B cell (primary cell): ENCODE measurements around the gene RCN1. TPM values are rescaled to one million over a fixed set of nuclear protein-coding genes. Genes with fewer than 3 reads are reported as not detected.

Source experiments
- ATAC-seq: fragments of 200-7000 bp; cut with Tn5 transposase; one replicate; pipeline ENCODE4 v1.10.0; 2021; ENCODE audit warnings: low read depth, mild to moderate bottlenecking, moderate number of reproducible peaks, moderate library complexity
- CTCF ChIA-PET: fragments of 350-600 bp; sonication (Branson Sonifier 250); formaldehyde crosslinking; loops from one replicate; lab custom pipeline; 2021; ENCODE audit warnings: antibody characterized with exemption, inconsistent platforms; lab: Charles Lee
- POLR2A ChIA-PET: fragments of 350-600 bp; sonication (Branson Sonifier 250); formaldehyde crosslinking; loops from one replicate; lab custom pipeline; 2021; ENCODE audit warnings: antibody characterized with exemption; lab: Charles Lee
- DNase-seq: peaks from one replicate; pipeline ENCODE4 v3.0.0; 2013
- H2AFZ ChIP-seq: 2 replicates; pipeline ENCODE4 v1.6.1; 2012; ENCODE audit warnings: mild to moderate bottlenecking, low read depth, low read length; ENCODE audit not compliant: insufficient read depth, poor library complexity, severe bottlenecking
- H3K27ac ChIP-seq, 2 donors: 1 replicate in 1 of 2; 2 replicates in 1 of 2; pipeline ENCODE4 v1.5.1; 2012 to 2013; ENCODE audit warnings: low read length in 2 of 2, mild to moderate bottlenecking in 2 of 2, moderate library complexity in 1 of 2
- H3K27me3 ChIP-seq, 4 experiments: fragments of 200-600 bp in 1 of 4; sonication (generic) in 1 of 4; replicated peaks in 1 of 4; 1 replicate in 2 of 4; 2 replicates in 2 of 4; pipeline versions ENCODE4 v1.6.1 to v1.7.0; 2013 to 2016; ENCODE audit warnings: low read length in 3 of 4, mild to moderate bottlenecking in 2 of 4, mixed read lengths in 1 of 4, moderate library complexity in 1 of 4; ENCODE audit not compliant: insufficient read depth in 4 of 4, control insufficient read depth in 3 of 4; ENCODE audit errors: control extremely low read depth in 1 of 4
- H3K36me3 ChIP-seq, 2 experiments: replicated peaks in 1 of 2; 1 replicate in 1 of 2; 2 replicates in 1 of 2; pipeline versions ENCODE4 v1.6.1 to v1.7.1; 2013; ENCODE audit warnings: low read length in 1 of 2; ENCODE audit not compliant: insufficient read depth in 2 of 2, control insufficient read depth in 1 of 2; ENCODE audit errors: control extremely low read depth in 1 of 2, extremely low read depth in 1 of 2
- H3K4me1 ChIP-seq, 2 donors: fragments of 200-600 bp in 1 of 2; sonication (generic) in 1 of 2; 1 replicate in 1 of 2; 2 replicates in 1 of 2; pipeline versions ENCODE4 v1.5.1 to v1.6.1; 2013 to 2017; ENCODE audit warnings: low read length in 2 of 2; ENCODE audit not compliant: control insufficient read depth in 2 of 2, insufficient read depth in 2 of 2
- H3K4me2 ChIP-seq: replicated peaks from 2 replicates; pipeline ENCODE3; 2012; ENCODE audit warnings: mild to moderate bottlenecking, low read depth, low read length; ENCODE audit not compliant: poor library complexity, severe bottlenecking
- H3K4me3 ChIP-seq, 5 experiments: fragments of 200-600 bp in 1 of 5; sonication (generic) in 1 of 5; 1 replicate in 3 of 5; 2 replicates in 2 of 5; pipeline versions ENCODE4 v1.5.1 to v1.7.0; 2011 to 2016; ENCODE audit warnings: low read length in 4 of 5, mild to moderate bottlenecking in 4 of 5, low read depth in 2 of 5, control low read depth in 1 of 5, moderate library complexity in 1 of 5; ENCODE audit not compliant: insufficient read depth in 1 of 5; ENCODE audit errors: control extremely low read depth in 1 of 5, extremely low read depth in 1 of 5
- H3K79me2 ChIP-seq: fragments of 200-600 bp; sonication (generic); one replicate; pipeline ENCODE4 v1.6.0; 2016; ENCODE audit warnings: low read length; ENCODE audit not compliant: control insufficient read depth, insufficient read depth
- H3K9ac ChIP-seq: fragments of 200-600 bp; sonication (generic); 2 replicates; pipeline ENCODE4 v1.6.1; 2017; ENCODE audit warnings: mild to moderate bottlenecking, low read length, moderate library complexity
- H3K9me3 ChIP-seq, 3 donors: one replicate each; pipeline versions ENCODE4 v1.6.1 to v1.7.1; 2013; ENCODE audit warnings: low read length in 2 of 3; ENCODE audit not compliant: control insufficient read depth in 2 of 3, insufficient read depth in 1 of 3; ENCODE audit errors: control extremely low read depth in 1 of 3
- H4K20me1 ChIP-seq: 2 replicates; pipeline ENCODE4 v1.6.0; 2012; ENCODE audit warnings: mild to moderate bottlenecking, low read length; ENCODE audit not compliant: insufficient read depth, control insufficient read depth, poor library complexity, severe bottlenecking
- H3K27ac Mint-ChIP-seq: one replicate; pipeline ENCODE4 v1.8.0; 2021; ENCODE audit warnings: mixed read lengths
- H3K27me3 Mint-ChIP-seq: one replicate; pipeline ENCODE4 v1.8.0; 2021; ENCODE audit warnings: mixed read lengths
- H3K4me1 Mint-ChIP-seq: one replicate; pipeline ENCODE4 v1.8.0; 2021; ENCODE audit warnings: mixed read lengths
- H3K4me3 Mint-ChIP-seq: one replicate; pipeline ENCODE4 v1.8.0; 2021; ENCODE audit warnings: mixed read lengths
- H3K9me3 Mint-ChIP-seq: one replicate; pipeline ENCODE4 v1.8.0; 2022; ENCODE audit warnings: mixed read lengths; ENCODE audit not compliant: insufficient read depth
- EZH2 ChIP-seq: IDR thresholded peaks from 2 replicates; pipeline ENCODE4 v1.6.1; 2012; ENCODE audit warnings: borderline replicate concordance, low read depth, mild to moderate bottlenecking, moderate library complexity, low read length; ENCODE audit not compliant: insufficient read depth, poor library complexity, severe bottlenecking
- WGBS: methylation state at CpG from one replicate; pipeline ENCODE4 v1.1.5; 2013; ENCODE audit warnings: missing lambda C conversion rate; ENCODE audit not compliant: insufficient coverage; 5-methylcytosine and 5-hydroxymethylcytosine counted together
- intact Hi-C: fragments of 100-400 bp; cut with micrococcal nuclease; formaldehyde crosslinking; loops from one replicate; pipeline ENCODE4 v1.10.0; 2022
- polyA plus RNA-seq: library from polyadenylated mRNA; depleted of rRNA; stranded (reverse); fragments of >200 nt; gene quantifications from 2 replicates; pipeline ENCODE4 v1.2.3, GENCODE V29; 2012
- total RNA-seq, 2 donors: library from RNA; stranded (reverse); fragments of 120-200 nt in 1 of 2; gene quantifications; 1 replicate in 1 of 2; 2 replicates in 1 of 2; pipeline versions ENCODE4 v1.2.3 to v1.2.4, GENCODE V29; 2013 to 2022
- TF ChIP-seq, protein P1 (sequence below): fragments of 200-600 bp; IDR thresholded peaks from one replicate; pipeline ENCODE4 v1.8.0; 2022; ENCODE audit warnings: antibody characterized with exemption, mild to moderate bottlenecking

Gene RCN1
- total and polyA plus RNA-seq, 2 donors (not counting 1 experiment from before 2014, with no cell fraction given): 2.6 to 3.8 TPM

DNA sequence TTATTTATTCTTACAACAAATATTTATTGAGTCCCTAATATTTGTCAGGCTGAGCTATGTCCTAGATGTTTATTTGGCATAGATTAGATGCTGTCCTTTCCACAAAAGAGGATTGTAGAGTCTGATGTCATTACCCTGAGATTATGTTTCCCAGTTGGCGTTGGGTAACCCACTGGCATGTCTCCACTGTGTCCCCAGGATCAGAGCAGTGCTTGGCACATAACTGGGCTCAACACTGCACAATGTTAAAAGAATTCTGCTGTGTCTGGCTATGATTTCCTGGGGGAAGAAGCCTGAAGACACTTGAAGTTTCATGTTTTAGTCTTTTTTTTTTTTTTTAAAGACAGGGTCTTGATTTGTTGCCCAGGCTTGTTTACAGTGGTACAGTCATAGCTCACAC, 4.0 kb downstream of the RCN1 start:
- Mint-ChIP-seq H3K27ac (no peak overlapping the region), H3K27me3 (no peaks in the 10 kb centered on the region), H3K4me3 (no peak overlapping the region), H3K9me3 (no peaks in the 10 kb centered on the region), H3K4me1 (peaks cover 14% of the 10 kb centered on the region)
- Histone ChIP-seq H3K4me2 (no peak overlapping the region), H2AFZ (no peak overlapping the region), H4K20me1 (no peaks in the 10 kb centered on the region), H3K79me2 (peaks cover 6% of the 10 kb centered on the region), H3K4me3 (no peak overlapping the region), H3K9ac (no peak overlapping the region), H3K27me3 (peaks cover 0 to 4% (median 0%) of the 10 kb centered on the region in 4 experiments), H3K27ac (no peak overlapping the region), H3K9me3 (no peaks in the 10 kb centered on the region), H3K4me1 (peaks cover 3 to 11% of the 10 kb centered on the region in 2 donors), H3K36me3 (peaks cover 0 to 4% of the 10 kb centered on the region in 2 experiments)
- ChIA-PET POLR2A (no interaction called here), CTCF (no interaction called here)
- 100% methylated on average over 1 of the region's 1 CpG for WGBS
- no peak for TF ChIP-seq EZH2
- TF ChIP-seq, protein P1, sequence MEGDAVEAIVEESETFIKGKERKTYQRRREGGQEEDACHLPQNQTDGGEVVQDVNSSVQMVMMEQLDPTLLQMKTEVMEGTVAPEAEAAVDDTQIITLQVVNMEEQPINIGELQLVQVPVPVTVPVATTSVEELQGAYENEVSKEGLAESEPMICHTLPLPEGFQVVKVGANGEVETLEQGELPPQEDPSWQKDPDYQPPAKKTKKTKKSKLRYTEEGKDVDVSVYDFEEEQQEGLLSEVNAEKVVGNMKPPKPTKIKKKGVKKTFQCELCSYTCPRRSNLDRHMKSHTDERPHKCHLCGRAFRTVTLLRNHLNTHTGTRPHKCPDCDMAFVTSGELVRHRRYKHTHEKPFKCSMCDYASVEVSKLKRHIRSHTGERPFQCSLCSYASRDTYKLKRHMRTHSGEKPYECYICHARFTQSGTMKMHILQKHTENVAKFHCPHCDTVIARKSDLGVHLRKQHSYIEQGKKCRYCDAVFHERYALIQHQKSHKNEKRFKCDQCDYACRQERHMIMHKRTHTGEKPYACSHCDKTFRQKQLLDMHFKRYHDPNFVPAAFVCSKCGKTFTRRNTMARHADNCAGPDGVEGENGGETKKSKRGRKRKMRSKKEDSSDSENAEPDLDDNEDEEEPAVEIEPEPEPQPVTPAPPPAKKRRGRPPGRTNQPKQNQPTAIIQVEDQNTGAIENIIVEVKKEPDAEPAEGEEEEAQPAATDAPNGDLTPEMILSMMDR: no peak
- DNase-seq: no peak
- ATAC-seq: no peak
- intact Hi-C loops: no loop called here

DNA sequence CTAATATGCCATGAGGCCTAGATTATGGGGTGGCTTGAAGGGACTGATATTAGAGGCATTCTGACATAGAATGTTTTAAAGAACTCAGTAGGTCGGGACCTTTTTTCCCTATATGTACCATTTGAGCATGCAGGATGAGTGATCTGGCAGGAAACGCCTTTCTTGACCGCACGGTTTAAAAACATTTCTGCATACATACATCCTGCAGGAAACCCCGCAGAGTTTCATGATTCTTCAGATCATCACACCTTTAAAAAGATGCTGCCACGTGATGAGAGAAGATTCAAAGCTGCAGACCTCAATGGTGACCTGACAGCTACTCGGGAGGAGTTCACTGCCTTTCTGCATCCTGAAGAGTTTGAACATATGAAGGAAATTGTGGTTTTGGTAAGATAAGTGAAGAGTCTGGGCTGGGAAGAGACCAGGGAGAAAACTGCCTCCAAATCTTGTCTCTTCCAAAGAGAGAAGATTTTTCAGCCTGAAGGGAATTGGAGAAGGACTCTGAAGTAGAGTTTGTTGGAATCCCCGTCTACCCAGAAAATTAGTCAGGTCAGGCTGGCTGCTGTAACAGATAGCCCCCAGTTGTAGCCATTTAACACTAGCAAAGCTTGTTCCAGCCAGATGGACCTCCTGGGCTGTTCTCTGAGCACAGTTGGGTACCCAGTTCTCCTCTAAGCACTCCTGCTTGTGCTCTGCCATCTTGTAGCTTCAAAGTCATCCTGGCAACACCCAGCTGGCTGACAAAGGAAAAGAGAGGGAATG, 7.4 kb downstream of the RCN1 start:
- ATAC-seq (no peak), DNase-seq (no peak)
- Histone ChIP-seq H3K9ac (no peak overlapping the region), H3K9me3 (no peaks in the 10 kb centered on the region), H3K4me3 (no peak overlapping the region), H3K27me3 (no peaks in the 10 kb centered on the region), H3K4me1 (no peaks in the 10 kb centered on the region), H4K20me1 (no peaks in the 10 kb centered on the region), H3K36me3 (peaks cover 1 to 9% of the 10 kb centered on the region in 2 experiments), H2AFZ (no peak overlapping the region), H3K27ac (no peak overlapping the region), H3K79me2 (no peaks in the 10 kb centered on the region), H3K4me2 (no peak overlapping the region)
- POLR2A ChIA-PET: no interaction called here
- Mint-ChIP-seq H3K4me1 (no peaks in the 10 kb centered on the region), H3K27ac (no peak overlapping the region), H3K4me3 (no peak overlapping the region), H3K27me3 (no peaks in the 10 kb centered on the region), H3K9me3 (no peaks in the 10 kb centered on the region)
- intact Hi-C loops: no loop called here
- WGBS: 92% methylated on average over 2 of the region's 8 CpGs
- CTCF ChIA-PET: no interaction called here
- TF ChIP-seq, protein P1: no peak
- no peak for TF ChIP-seq EZH2
